Measurements from ENCODE around the gene P4HA1.

Gene P4HA1

GRCh38 chr10:72980348-72980747 is 116.3 kb downstream of the P4HA1 start:
- no peak for DNase-seq (ENCODE audit: low read depth in 2 of 2)

- no peak for DNase-seq (ENCODE audit: low read depth in 2 of 2)
These were observed 117.0 kb downstream of the P4HA1 start for GRCh38 chr10:72979709-72980108.

- DNase-seq (ENCODE audit: low read depth in 2 of 2), result no peak
These were observed 119.8 kb downstream of the P4HA1 start for GRCh38 chr10:72976886-72977285.

Data from activated CD4-positive, alpha-beta T cell treated with anti-CD3 and anti-CD28 coated beads for 24 hours (primary cell).